CD4-positive, alpha-beta T cell treated with Interleukin-17A for 4 hours (primary cell): ENCODE measurements around the gene SLC44A1.
"Not testable (repeated sequence)": the region's sequence is repeated elsewhere in the genome, so short reads cannot be mapped to it uniquely, and the experiment has no call there.

Source experiments
- DNase-seq: peaks from one replicate; pipeline ENCODE4 v3.0.0-alpha.2; 2020; ENCODE audit warnings: mixed read lengths

Gene SLC44A1

GRCh38 chr9:105243015-105243686 is 1.3 kb upstream of the SLC44A1 start:
- DNase-seq = no peak

- no peak for DNase-seq
Observed at GRCh38 chr9:105244734-105245028, 230 bp downstream of the SLC44A1 start.

- DNase-seq = peak; percentile 54
Observed at GRCh38 chr9:105245029-105245890, 809 bp downstream of the SLC44A1 start.

GRCh38 chr9:105245891-105246161 is 1.4 kb downstream of the SLC44A1 start:
- DNase-seq = no peak

GRCh38 chr9:105246656-105247173 is 2.3 kb downstream of the SLC44A1 start:
- DNase-seq = no peak

- DNase-seq = no peak
Observed at GRCh38 chr9:105248691-105249090, 4.2 kb downstream of the SLC44A1 start.

- no peak for DNase-seq
Observed at GRCh38 chr9:105251133-105251532, 6.7 kb downstream of the SLC44A1 start.

GRCh38 chr9:105251733-105252404 is 7.4 kb downstream of the SLC44A1 start:
- DNase-seq = no peak

- DNase-seq = no peak
Observed at GRCh38 chr9:105252405-105252756, 7.9 kb downstream of the SLC44A1 start.

- DNase-seq = no peak
Observed at GRCh38 chr9:105254226-105254625, 9.8 kb downstream of the SLC44A1 start.

- no peak for DNase-seq
Observed at GRCh38 chr9:105255421-105255820, 11.0 kb downstream of the SLC44A1 start.

- DNase-seq = not testable (repeated sequence)
Observed at GRCh38 chr9:105256569-105256968, 12.1 kb downstream of the SLC44A1 start.

- no peak for DNase-seq
Observed at GRCh38 chr9:105257809-105258208, 13.4 kb downstream of the SLC44A1 start.

- no peak for DNase-seq
Observed at GRCh38 chr9:105258225-105258737, 13.8 kb downstream of the SLC44A1 start.

GRCh38 chr9:105259274-105259673 is 14.8 kb downstream of the SLC44A1 start:
- DNase-seq = no peak

- no peak for DNase-seq
Observed at GRCh38 chr9:105259731-105260612, 15.5 kb downstream of the SLC44A1 start.

- DNase-seq = no peak
Observed at GRCh38 chr9:105262497-105262896, 18.0 kb downstream of the SLC44A1 start.

- no peak for DNase-seq
Observed at GRCh38 chr9:105264380-105264779, 19.9 kb downstream of the SLC44A1 start.

- DNase-seq = not testable (repeated sequence)
Observed at GRCh38 chr9:105268254-105268653, 23.8 kb downstream of the SLC44A1 start.

- DNase-seq = no peak
Observed at GRCh38 chr9:105269593-105269992, 25.1 kb downstream of the SLC44A1 start.

- no peak for DNase-seq
Observed at GRCh38 chr9:105270711-105271110, 26.3 kb downstream of the SLC44A1 start.

- no peak for DNase-seq
Observed at GRCh38 chr9:105273731-105274130, 29.3 kb downstream of the SLC44A1 start.

GRCh38 chr9:105275111-105275510 is 30.7 kb downstream of the SLC44A1 start:
- no peak for DNase-seq
